Naive thymus-derived CD4-positive, alpha-beta T cell (primary cell): ENCODE results near the gene LYPLAL1. TPM values are rescaled to one million over a fixed set of nuclear protein-coding genes. Genes with fewer than 3 reads are reported as not detected.
A peak's percentile ranks its signal among the peaks of the same experiment; 100 is the strongest.
"Not testable (repeated sequence)": the region's sequence is repeated elsewhere in the genome, so short reads cannot be mapped to it uniquely, and the experiment has no call there.

Experiments
- ATAC-seq: fragments of 150-1000 bp; cut with Tn5 transposase; 2 replicates; pipeline ENCODE4 v1.10.0; 2021; ENCODE audit warnings: mild to moderate bottlenecking, moderate library complexity
- CTCF ChIA-PET: fragments of 350-600 bp; sonication (Branson Sonifier 250); formaldehyde crosslinking; loops from one replicate; lab custom pipeline; 2021; ENCODE audit warnings: antibody characterized with exemption; lab: Charles Lee
- POLR2A ChIA-PET: fragments of 350-600 bp; sonication (Branson Sonifier 250); formaldehyde crosslinking; loops from one replicate; lab custom pipeline; 2021; ENCODE audit warnings: antibody characterized with exemption, inconsistent platforms; lab: Charles Lee
- DNase-seq, 9 donors: peaks; one replicate each; pipeline versions ENCODE4 v3.0.0 to v3.0.0-alpha.2; 2020 to 2022; ENCODE audit warnings: mixed read lengths in 1 of 9
- H3K27ac ChIP-seq: one replicate; pipeline ENCODE4 v1.7.0; 2013; ENCODE audit warnings: mild to moderate bottlenecking, low read depth, low read length, moderate library complexity
- H3K27me3 ChIP-seq, 2 donors: one replicate each; pipeline ENCODE4 v1.7.0; 2013; ENCODE audit warnings: low read length in 2 of 2, mild to moderate bottlenecking in 2 of 2, moderate library complexity in 2 of 2; ENCODE audit not compliant: control insufficient read depth in 2 of 2, insufficient read depth in 2 of 2
- H3K36me3 ChIP-seq, 3 experiments: 1 replicate in 2 of 3; 2 replicates in 1 of 3; pipeline ENCODE4 v1.7.0; 2013; ENCODE audit warnings: low read length in 3 of 3, mild to moderate bottlenecking in 3 of 3, moderate library complexity in 1 of 3; ENCODE audit not compliant: insufficient read depth in 3 of 3, control insufficient read depth in 2 of 3
- H3K4me1 ChIP-seq, 2 donors: one replicate each; pipeline ENCODE4 v1.7.0; 2013; ENCODE audit warnings: low read length in 2 of 2, mild to moderate bottlenecking in 2 of 2, moderate library complexity in 1 of 2; ENCODE audit not compliant: control insufficient read depth in 2 of 2, insufficient read depth in 2 of 2
- H3K4me3 ChIP-seq: 2 replicates; pipeline ENCODE4 v1.7.0; 2013; ENCODE audit warnings: mild to moderate bottlenecking, low read length
- H3K9me3 ChIP-seq, 3 experiments: 1 replicate in 2 of 3; 2 replicates in 1 of 3; pipeline ENCODE4 v1.7.0; 2013; ENCODE audit warnings: low read length in 3 of 3; ENCODE audit not compliant: control insufficient read depth in 2 of 3
- H3K27ac Mint-ChIP-seq, 9 donors: one replicate each; pipeline ENCODE4 v1.8.0; 2020 to 2022; ENCODE audit warnings: mixed read lengths in 9 of 9, mild to moderate bottlenecking in 8 of 9, moderate library complexity in 5 of 9, inconsistent platforms in 2 of 9
- H3K27me3 Mint-ChIP-seq, 5 donors: one replicate each; pipeline ENCODE4 v1.8.0; 2021 to 2022; ENCODE audit warnings: mixed read lengths in 5 of 5, mild to moderate bottlenecking in 1 of 5
- H3K36me3 Mint-ChIP-seq, 5 donors: one replicate each; pipeline ENCODE4 v1.8.0; 2020 to 2022; ENCODE audit warnings: mixed read lengths in 5 of 5, mild to moderate bottlenecking in 3 of 5, inconsistent platforms in 1 of 5
- H3K4me1 Mint-ChIP-seq, 7 donors: one replicate each; pipeline ENCODE4 v1.8.0; 2020 to 2022; ENCODE audit warnings: mixed read lengths in 7 of 7, mild to moderate bottlenecking in 3 of 7, inconsistent platforms in 1 of 7
- H3K4me3 Mint-ChIP-seq, 10 donors: one replicate each; pipeline ENCODE4 v1.8.0; 2020 to 2022; ENCODE audit warnings: mild to moderate bottlenecking in 10 of 10, mixed read lengths in 10 of 10, moderate library complexity in 6 of 10, inconsistent platforms in 2 of 10
- H3K9me3 Mint-ChIP-seq, 11 donors: one replicate each; pipeline ENCODE4 v1.8.0; 2020 to 2022; ENCODE audit warnings: mixed read lengths in 11 of 11, mild to moderate bottlenecking in 4 of 11, inconsistent platforms in 1 of 11, moderate library complexity in 1 of 11
- intact Hi-C, 2 donors: fragments of 100-400 bp; cut with micrococcal nuclease; formaldehyde crosslinking; loops; one replicate each; pipeline ENCODE4 v1.15.1; 2023
- polyA plus RNA-seq, 2 donors: library from polyadenylated mRNA; unstranded; fragments of 300-500 nt; fragmentation: Illumina TruSeq; gene quantifications; one replicate each; pipeline ENCODE4 v1.2.3, GENCODE V29; 2021
- total RNA-seq, 6 experiments: library from RNA in 5 of 6; stranded (reverse) in 5 of 6; gene quantifications; 1 replicate in 5 of 6; 2 replicates in 1 of 6; pipeline ENCODE4 v1.2.3 and lab custom pipeline; 2021 to 2026

LYPLAL1 gene
- total and polyA plus RNA-seq, 7 experiments from 2014 or later: 12.2 to 33.0 (median 20.9) TPM

DNA sequence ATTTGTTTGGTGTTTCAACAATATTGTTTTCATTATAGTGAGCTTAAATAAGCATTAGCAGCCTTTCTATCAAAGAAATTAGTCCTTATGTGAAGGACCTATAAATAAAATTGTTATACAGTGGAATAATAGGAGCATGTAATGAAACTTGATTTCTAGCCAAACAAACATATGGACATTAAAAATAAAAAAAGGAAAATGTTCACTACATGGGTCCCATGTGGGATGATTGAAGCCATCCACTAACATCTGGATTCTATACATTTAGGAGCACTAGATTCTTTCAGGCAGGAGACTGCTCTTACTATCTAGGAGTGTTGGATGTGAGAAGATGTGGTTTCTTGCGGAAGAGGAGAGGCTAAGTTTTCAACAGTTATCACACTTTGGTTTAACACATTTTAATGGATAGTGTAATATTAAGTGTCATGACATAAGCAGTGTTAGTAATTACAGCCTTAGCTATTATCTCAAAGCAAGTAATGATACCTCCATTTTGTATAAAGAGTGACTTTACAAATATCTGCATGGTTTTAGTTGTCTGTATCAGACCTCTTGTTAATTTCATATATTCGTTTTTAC is 62.3 kb downstream of the LYPLAL1 start:
- no peaks in the 10 kb centered on the region for H3K36me3 ChIP-seq
- Mint-ChIP-seq H3K27me3 (no peaks in the 10 kb centered on the region), H3K36me3 (peaks cover 0 to 2% (median 0%) of the 10 kb centered on the region in 5 donors), H3K4me3 (no peak overlapping the region), H3K9me3 (no peaks in the 10 kb centered on the region), H3K27ac (no peak overlapping the region), H3K4me1 (no peaks in the 10 kb centered on the region)
- DNase-seq (no peak), ATAC-seq (peak; percentile 46)
- no peak overlapping the region for H3K27ac ChIP-seq
- no peak overlapping the region for H3K4me3 ChIP-seq
- POLR2A ChIA-PET: no interaction called here
- H3K4me1 ChIP-seq: no peaks in the 10 kb centered on the region
- CTCF ChIA-PET: no interaction called here
- H3K9me3 ChIP-seq: no peaks in the 10 kb centered on the region
- H3K27me3 ChIP-seq: no peaks in the 10 kb centered on the region
- intact Hi-C loops: no loop called here

DNA sequence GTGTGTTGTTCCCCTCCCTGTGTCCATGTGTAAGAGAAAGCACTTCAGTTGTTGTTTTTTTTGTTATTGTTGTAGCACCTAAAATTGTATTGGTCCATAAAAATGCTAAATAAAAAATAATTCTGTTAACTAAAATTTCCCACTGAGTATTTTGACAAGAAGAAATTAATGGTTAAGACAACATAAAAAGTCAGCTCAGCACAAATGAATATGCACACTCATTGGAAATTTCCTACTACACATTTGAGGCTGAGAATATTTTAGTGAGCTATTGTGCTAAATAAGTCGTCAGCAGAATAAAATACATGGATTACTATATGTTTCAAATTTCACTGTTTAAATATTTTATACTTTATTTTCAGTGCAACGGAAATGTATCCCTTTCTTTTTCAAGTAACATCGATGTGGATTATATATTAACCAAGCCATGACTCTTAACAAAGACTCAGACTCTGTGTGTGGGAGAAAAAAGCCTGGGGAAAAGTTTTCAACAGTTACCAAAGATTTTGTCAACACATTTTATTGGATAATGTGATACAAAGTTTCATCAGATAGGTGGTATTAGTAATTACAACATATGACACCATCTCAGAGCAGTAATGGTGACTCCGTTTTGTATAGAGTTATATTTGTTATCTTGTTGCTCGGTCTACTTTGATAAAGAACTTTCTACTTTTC is 63.4 kb downstream of the LYPLAL1 start:
- DNase-seq: no peak
- H3K4me3 ChIP-seq: no peak overlapping the region
- H3K27me3 Mint-ChIP-seq: no peaks in the 10 kb centered on the region
- ChIA-PET POLR2A (no interaction called here), CTCF (no interaction called here)
- H3K4me1 ChIP-seq: no peaks in the 10 kb centered on the region
- H3K9me3 Mint-ChIP-seq: no peaks in the 10 kb centered on the region
- H3K36me3 ChIP-seq: no peaks in the 10 kb centered on the region
- H3K4me3 Mint-ChIP-seq: no peak overlapping the region
- no peak for ATAC-seq
- no peak overlapping the region for H3K27ac Mint-ChIP-seq
- intact Hi-C loops: no loop called here
- H3K27me3 ChIP-seq: no peaks in the 10 kb centered on the region
- no peaks in the 10 kb centered on the region for H3K4me1 Mint-ChIP-seq
- no peak overlapping the region for H3K27ac ChIP-seq
- peaks cover 0 to 7% (median 4%) of the 10 kb centered on the region in 5 donors for H3K36me3 Mint-ChIP-seq
- no peaks in the 10 kb centered on the region for H3K9me3 ChIP-seq

DNA sequence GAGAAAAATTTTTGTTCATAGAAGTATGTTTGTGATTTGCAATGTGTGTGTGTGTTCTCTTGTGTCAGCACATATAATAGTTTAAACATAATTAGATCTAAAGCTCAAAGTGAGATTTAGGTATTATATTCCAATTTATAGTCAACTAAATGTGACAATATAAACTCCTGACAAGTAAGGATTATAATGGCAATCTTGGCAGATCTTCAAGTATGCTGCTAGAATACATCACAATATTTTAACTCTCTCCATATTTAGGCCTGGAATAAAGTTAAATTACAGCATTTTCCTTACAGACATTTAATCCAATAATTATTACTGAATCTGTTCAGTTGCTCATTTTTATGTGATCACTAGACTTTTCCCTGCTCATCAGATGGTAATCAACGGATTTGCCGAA is 65.8 kb downstream of the LYPLAL1 start:
- H3K27me3 ChIP-seq: no peaks in the 10 kb centered on the region
- H3K4me1 Mint-ChIP-seq: no peaks in the 10 kb centered on the region
- no peak overlapping the region for H3K27ac Mint-ChIP-seq
- no peaks in the 10 kb centered on the region for H3K9me3 Mint-ChIP-seq
- H3K36me3 Mint-ChIP-seq: peaks cover 0 to 16% (median 9%) of the 10 kb centered on the region in 5 donors
- POLR2A ChIA-PET: no interaction called here
- no peaks in the 10 kb centered on the region for H3K27me3 Mint-ChIP-seq
- H3K4me1 ChIP-seq: no peaks in the 10 kb centered on the region
- no peak overlapping the region for H3K4me3 ChIP-seq
- CTCF ChIA-PET: no interaction called here
- no peaks in the 10 kb centered on the region for H3K36me3 ChIP-seq
- no peak overlapping the region for H3K27ac ChIP-seq
- intact Hi-C loops: no loop called here
- no peak for DNase-seq
- no peak overlapping the region for H3K4me3 Mint-ChIP-seq
- H3K9me3 ChIP-seq: no peaks in the 10 kb centered on the region
- ATAC-seq: no peak

DNA sequence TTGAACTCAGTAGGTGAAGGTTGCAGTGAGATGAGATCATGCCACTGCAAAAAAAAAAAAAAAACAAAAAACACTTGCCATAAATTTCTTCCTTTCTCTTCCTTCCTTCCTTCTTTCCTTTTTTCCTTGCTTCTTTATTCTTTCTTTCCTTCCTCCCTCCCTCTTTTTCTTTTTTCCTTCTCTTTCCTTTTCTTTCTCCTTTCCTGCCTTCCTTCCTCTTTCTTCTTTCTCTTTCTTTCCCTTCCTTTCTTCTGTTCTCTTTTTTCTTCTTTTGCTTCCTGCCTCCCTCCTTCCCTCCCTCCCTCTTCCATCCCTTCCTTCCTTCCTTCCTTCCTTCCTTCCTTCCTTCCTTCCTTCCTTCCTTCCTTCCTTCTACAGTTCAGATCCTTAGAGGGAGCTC is 71.2 kb downstream of the LYPLAL1 start:
- CTCF ChIA-PET: no interaction called here
- no peak overlapping the region for H3K27ac Mint-ChIP-seq
- Histone ChIP-seq H3K36me3 (no peaks in the 10 kb centered on the region), H3K27ac (no peak overlapping the region), H3K4me1 (no peaks in the 10 kb centered on the region), H3K4me3 (no peak overlapping the region), H3K27me3 (no peaks in the 10 kb centered on the region), H3K9me3 (no peaks in the 10 kb centered on the region)
- peaks cover 0 to 37% (median 12%) of the 10 kb centered on the region in 5 donors for H3K36me3 Mint-ChIP-seq
- H3K4me1 Mint-ChIP-seq: no peaks in the 10 kb centered on the region
- POLR2A ChIA-PET: no interaction called here
- no peaks in the 10 kb centered on the region for H3K9me3 Mint-ChIP-seq
- H3K4me3 Mint-ChIP-seq: no peak overlapping the region
- no peaks in the 10 kb centered on the region for H3K27me3 Mint-ChIP-seq
- DNase-seq: no peak
- intact Hi-C loops: no loop called here
- no peak for ATAC-seq

DNA sequence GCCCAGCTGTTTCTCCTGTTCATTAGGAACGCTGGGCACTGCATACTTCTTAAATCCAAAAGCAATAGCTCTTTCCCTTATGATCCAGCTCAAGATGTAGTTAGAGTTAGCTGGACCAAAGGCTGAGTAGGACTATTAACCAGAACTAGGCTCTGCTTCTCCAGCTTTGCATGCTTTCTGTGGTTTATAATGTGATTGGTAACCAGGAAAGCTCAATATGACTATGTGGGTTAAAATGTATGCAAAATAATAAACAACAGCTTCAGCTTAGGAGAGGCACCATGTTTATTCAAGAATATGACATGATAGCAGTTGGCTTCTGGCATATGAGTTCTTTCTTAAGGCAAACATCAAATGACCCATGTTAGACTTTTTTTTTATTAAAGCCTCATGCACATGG is 73.8 kb downstream of the LYPLAL1 start:
- intact Hi-C loops: no loop called here
- no peak overlapping the region for H3K27ac ChIP-seq
- H3K36me3 ChIP-seq: no peaks in the 10 kb centered on the region
- Mint-ChIP-seq H3K27ac (no peak overlapping the region), H3K4me3 (no peak overlapping the region), H3K9me3 (peaks cover 0 to 14% (median 1%) of the 10 kb centered on the region in 11 donors), H3K27me3 (no peaks in the 10 kb centered on the region), H3K36me3 (peaks cover 0 to 51% (median 17%) of the 10 kb centered on the region in 5 donors), H3K4me1 (no peaks in the 10 kb centered on the region)
- H3K4me1 ChIP-seq: no peaks in the 10 kb centered on the region
- no peaks in the 10 kb centered on the region for H3K27me3 ChIP-seq
- H3K9me3 ChIP-seq: no peaks in the 10 kb centered on the region
- DNase-seq (no peak), ATAC-seq (no peak)
- CTCF ChIA-PET: no interaction called here
- H3K4me3 ChIP-seq: no peak overlapping the region
- POLR2A ChIA-PET: no interaction called here

DNA sequence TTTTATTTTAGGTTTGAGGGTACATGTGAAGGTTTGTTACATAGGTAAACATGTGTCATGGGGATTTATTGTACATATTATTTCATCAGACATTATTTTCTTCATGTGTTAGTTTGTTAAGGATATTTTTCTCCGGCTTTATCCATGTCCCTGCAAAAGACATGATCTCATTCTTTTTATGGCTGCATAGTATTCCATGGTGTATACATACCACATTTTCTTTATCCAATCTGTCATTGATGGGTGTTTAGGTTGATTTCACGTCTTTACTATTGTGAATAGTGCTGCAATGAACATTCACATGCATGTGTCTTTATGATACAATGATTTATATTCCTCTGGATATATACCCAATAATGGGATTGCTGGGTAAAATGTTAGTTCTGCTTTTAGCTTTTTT is 76.8 kb downstream of the LYPLAL1 start:
- H3K27me3 Mint-ChIP-seq, H3K9me3 ChIP-seq, H3K4me3 Mint-ChIP-seq, H3K4me3 ChIP-seq, ATAC-seq, CTCF ChIA-PET, H3K27ac Mint-ChIP-seq, POLR2A ChIA-PET, DNase-seq, H3K27me3 ChIP-seq, intact Hi-C loops, H3K4me1 ChIP-seq, H3K4me1 Mint-ChIP-seq, H3K36me3 ChIP-seq, H3K27ac ChIP-seq: not testable (repeated sequence)
- H3K9me3 Mint-ChIP-seq: peaks cover 4 to 31% (median 8%) of the 10 kb centered on the region in 11 donors
- H3K36me3 Mint-ChIP-seq: peaks cover 0 to 59% (median 38%) of the 10 kb centered on the region in 5 donors

DNA sequence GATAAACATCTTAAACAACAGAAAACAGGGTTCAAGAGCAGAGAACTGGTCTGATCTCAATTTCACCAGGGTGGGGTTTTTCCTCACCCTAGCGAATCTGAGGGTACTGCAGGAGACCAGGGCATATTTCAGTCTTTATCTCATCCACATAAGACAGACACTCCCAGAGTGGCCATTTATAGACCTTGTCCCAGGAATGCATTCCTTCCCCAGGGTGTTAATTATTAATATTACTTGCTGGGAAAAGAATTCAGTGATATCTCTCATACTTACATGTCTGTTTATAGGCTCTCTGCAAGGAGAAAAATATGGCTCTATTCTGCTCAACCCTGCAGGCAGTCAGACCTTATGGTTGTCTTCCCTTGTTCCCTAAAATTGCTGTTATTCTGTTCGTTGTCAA is 84.1 kb downstream of the LYPLAL1 start:
- ChIA-PET CTCF (no interaction called here), POLR2A (no interaction called here)
- H3K27me3 Mint-ChIP-seq: no peaks in the 10 kb centered on the region
- ATAC-seq: no peak
- peaks cover 6 to 68% (median 32%) of the 10 kb centered on the region in 11 donors for H3K9me3 Mint-ChIP-seq
- H3K4me1 Mint-ChIP-seq: no peaks in the 10 kb centered on the region
- H3K4me3 Mint-ChIP-seq: no peak overlapping the region
- Histone ChIP-seq H3K27ac (no peak overlapping the region), H3K36me3 (no peaks in the 10 kb centered on the region), H3K9me3 (peaks cover 0 to 3% (median 0%) of the 10 kb centered on the region in 3 experiments), H3K4me1 (no peaks in the 10 kb centered on the region), H3K27me3 (no peaks in the 10 kb centered on the region), H3K4me3 (no peak overlapping the region)
- DNase-seq: no peak
- peaks cover 0 to 63% (median 48%) of the 10 kb centered on the region in 5 donors for H3K36me3 Mint-ChIP-seq
- intact Hi-C loops: no loop called here
- no peak overlapping the region for H3K27ac Mint-ChIP-seq
